ENCODE data around the gene DUSP19. TPM values are rescaled to one million over a fixed set of nuclear protein-coding genes. Genes with fewer than 3 reads are reported as not detected.
A peak's percentile ranks its signal among the peaks of the same experiment; 100 is the strongest.

DUSP19 gene
- total and polyA plus RNA-seq, 10 of the 15 experiments (the other 5 are each of a cell fraction or from before 2014, with no cell fraction given): 0.16 to 1.7 (median 0.57) TPM

GRCh38 chr2:183093857-183094657 lies 15.5 kb downstream of the DUSP19 start (continued):
- TF ChIP-seq PRDM15 (CRISPR knock-in tag; IDR thresholded peaks at IDR 0.05): no peak
- TF ChIP-seq ZZZ3 (IDR thresholded peaks at IDR 0.05; ENCODE audit: control insufficient read depth, insufficient read length, low read depth): no peak
- TF ChIP-seq ATF7 (IDR thresholded peaks at IDR 0.05; ENCODE audit: low read depth): no peak
- no peak for TF ChIP-seq PML (IDR thresholded peaks at IDR 0.05; ENCODE audit: low read length)
- peak; percentile 12 for TF ChIP-seq MEF2B (IDR thresholded peaks at IDR 0.05; ENCODE audit: partially characterized antibody, poor library complexity, severe bottlenecking)
- no peak for TF ChIP-seq ZNF592 (IDR thresholded peaks at IDR 0.05)
- no peak for TF ChIP-seq TCF3 (IDR thresholded peaks at IDR 0.05; ENCODE audit: borderline replicate concordance, insufficient read depth, low read depth, low read length)
- TF ChIP-seq ATF2 (IDR thresholded peaks at IDR 0.05; ENCODE audit: low read length): peak; percentile 78
- peak; percentile 81 for TF ChIP-seq MEF2A (IDR thresholded peaks at IDR 0.05; ENCODE audit: insufficient read depth, low read depth, low read length)
- no peak for TF ChIP-seq RCOR1 (conservative IDR thresholded peaks at IDR 0.05; ENCODE audit: low read depth, low read length)
- TF ChIP-seq STAT3 (IDR thresholded peaks at IDR 0.05; ENCODE audit: low read depth, low read length): no peak
- TF ChIP-seq BCL3 (IDR thresholded peaks at IDR 0.05; ENCODE audit: borderline replicate concordance, insufficient read depth, low read depth, low read length, poor library complexity, severe bottlenecking): no peak
- no peak for TF ChIP-seq EED (IDR thresholded peaks at IDR 0.05; ENCODE audit: low read depth)
- 0 out of 2 replicates have a peak, but pooled peaks have one; percentile 28 for TF ChIP-seq ZNF24 (IDR thresholded peaks at IDR 0.05)
- peak; percentile 95 for TF ChIP-seq NFIC (IDR thresholded peaks at IDR 0.05; ENCODE audit: low read depth, low read length)
- TF ChIP-seq RELA (IDR thresholded peaks at IDR 0.05; ENCODE audit: borderline replicate concordance, partially characterized antibody): no peak
- TF ChIP-seq EP300 (IDR thresholded peaks at IDR 0.05; ENCODE audit: borderline replicate concordance in 1 of 2, control insufficient read depth in 1 of 2, low read depth in 2 of 2, low read length in 2 of 2): no peak; a peak in 1 of 4 replicates
- TF ChIP-seq MTA3 (IDR thresholded peaks at IDR 0.05; ENCODE audit: borderline replicate concordance, low read length): peak; percentile 37; the same call in 1 of the 2 replicates
